SK-MEL-5 (cell line): ENCODE measurements around the gene TNFRSF6B. TPM values are rescaled to one million over a fixed set of nuclear protein-coding genes. Genes with fewer than 3 reads are reported as not detected.
"Not testable (repeated sequence)": the region's sequence is repeated elsewhere in the genome, so short reads cannot be mapped to it uniquely, and the experiment has no call there.

Source experiments
- DNase-seq: peaks from one replicate; pipeline ENCODE4 v3.0.0-alpha.2; 2016; ENCODE audit warnings: low read depth, low spot score
- in situ Hi-C: cut with HindIII; loops from 2 replicates; pipeline ENCODE4 v1.10.0; 2016; ENCODE audit warnings: low sequenced_read_pairs, high pct_unique_total_duplicates, low pct_unique_long_range_greater_than_20kb
- total RNA-seq: library from RNA; depleted of rRNA; stranded (reverse); fragments of >200 nt; shearing (Covaris generic); gene quantifications from 2 replicates; pipeline ENCODE4 v1.2.3, GENCODE V29; 2014

Gene TNFRSF6B
- total RNA-seq, 1 experiment from 2014 or later, result 1.5 TPM

DNA sequence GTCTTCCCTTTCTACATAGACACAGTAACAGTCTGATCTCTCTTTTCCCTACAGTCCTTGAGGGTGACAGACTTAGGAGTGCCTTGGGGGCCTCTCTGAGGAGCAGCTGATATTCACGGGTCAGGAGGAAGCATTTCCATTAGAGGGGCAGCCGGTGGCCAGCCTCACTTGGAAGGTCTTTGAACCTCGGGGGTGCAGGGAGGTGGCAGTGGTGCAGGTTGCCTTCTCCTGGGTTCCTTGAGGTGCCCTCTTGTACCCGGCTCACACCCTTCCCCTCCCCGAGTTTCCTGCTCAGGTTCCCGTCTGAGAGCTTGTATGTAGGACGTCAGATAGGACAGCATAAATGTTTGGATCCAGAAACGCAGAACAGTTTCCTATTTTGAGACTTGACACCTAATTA is 35.8 kb upstream of the TNFRSF6B start:
- in situ Hi-C loops, result no loop called here
- DNase-seq, result no peak

DNA sequence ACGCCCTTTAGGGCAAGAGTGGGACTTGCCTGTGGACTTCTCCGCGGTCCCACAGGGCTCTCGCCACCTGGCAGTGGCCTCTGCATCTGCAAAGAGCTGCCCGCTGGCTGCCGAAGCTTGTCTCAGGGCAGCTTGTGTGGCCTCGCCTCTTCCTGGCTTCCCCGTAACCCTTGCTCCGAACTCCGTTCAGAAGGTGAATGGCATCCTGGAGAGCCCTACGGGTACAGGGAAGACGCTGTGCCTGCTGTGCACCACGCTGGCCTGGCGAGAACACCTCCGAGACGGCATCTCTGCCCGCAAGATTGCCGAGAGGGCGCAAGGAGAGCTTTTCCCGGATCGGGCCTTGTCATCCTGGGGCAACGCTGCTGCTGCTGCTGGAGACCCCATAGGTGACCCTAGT is 35.3 kb upstream of the TNFRSF6B start:
- DNase-seq, result no peak
- in situ Hi-C loops, result no loop called here

DNA sequence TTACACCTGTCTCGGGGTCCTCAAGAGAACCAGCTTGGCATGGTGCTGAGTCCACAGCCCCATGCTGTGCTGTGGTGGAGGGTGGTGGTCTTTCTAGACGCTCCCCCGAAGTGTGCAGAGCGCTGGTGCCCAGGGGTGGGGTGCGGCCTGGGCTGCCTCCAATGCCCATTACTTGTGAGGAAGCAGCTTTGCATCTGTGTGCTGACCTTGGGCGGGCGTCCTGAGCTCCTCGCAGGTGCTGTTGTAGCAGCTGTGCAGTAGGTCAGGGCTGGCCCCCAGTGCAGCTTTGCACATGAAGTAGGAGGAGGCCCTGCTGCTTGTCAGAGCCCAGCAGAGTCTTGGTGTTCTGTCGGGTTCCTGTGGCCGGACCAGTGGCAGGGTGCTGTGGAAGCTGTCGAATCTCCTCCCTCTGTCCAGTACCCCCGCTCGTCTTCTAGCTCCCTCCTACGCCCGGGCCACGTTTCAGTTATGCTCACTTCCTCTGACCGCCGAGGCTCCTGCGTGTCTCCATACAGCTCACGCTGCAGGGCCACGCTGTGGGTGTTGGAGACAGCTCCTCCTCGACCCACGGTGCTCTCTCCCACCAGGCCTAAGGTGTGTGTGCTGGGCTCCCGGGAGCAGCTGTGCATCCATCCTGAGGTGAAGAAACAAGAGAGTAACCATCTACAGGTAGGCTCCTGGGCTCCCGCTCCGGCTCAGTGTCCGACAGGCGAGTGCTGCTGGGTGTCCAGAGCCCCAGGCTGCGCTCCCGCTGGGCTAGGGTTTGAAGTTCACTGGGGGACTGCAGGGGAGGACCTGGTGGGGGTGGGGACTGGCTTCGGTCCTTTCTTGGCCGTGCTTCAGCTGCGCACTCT is 34.3 kb upstream of the TNFRSF6B start:
- DNase-seq, result no peak
- in situ Hi-C loops, result no loop called here

DNA sequence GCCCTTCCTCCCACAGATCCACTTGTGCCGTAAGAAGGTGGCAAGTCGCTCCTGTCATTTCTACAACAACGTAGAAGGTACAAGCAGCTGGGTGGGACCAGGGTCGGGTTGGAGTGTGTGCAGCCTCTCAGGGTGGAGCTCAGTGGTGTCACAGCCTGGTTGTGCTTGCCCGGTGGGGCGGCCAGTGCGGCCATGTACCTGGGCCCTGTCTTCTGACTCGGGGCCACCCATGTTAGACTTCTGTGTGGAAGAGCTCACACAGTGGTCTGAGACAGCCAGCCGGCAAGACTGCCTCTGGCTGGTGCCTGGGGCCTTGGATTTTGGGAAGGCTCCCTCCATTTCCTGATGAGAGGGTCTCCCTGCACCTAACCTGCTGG is 33.7 kb upstream of the TNFRSF6B start:
- in situ Hi-C loops, result no loop called here
- DNase-seq, result no peak

DNA sequence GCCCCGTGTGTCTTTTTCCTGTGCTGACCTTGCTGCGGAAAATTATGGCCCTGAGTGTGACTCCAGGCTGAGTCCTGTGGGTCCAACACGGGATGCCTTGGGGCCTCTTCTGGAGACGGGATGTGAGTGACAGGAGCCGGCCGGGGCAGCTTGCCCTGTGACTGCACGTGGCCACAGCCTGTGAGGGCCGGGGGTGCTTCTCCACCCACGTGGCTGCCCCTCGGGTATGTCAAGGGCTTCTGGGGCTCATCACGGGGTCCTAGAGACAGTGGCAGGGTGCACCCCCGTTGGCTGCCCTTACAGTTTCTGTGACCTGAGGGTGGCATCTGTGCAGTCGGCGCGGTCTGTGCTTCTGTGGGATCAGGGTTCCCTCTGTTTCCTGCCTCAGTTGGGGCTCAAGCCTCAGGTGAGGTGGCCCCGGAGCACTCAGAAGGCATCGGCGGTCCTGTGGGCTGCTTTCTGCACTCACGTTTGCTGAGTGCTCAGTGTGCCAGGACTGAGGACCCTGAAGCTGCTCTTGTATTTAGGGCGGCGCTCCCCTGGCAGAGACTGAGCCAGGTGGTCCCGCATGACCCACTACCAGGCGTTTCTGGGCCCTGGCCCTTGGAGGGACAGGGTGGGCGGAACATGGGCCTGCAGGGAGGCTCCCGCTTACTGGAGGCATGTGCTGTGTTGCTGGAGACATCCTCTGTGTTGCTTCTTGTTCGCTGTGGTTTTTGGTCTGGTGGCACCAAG is 33.0 kb upstream of the TNFRSF6B start:
- DNase-seq, result no peak
- in situ Hi-C loops, result no loop called here

DNA sequence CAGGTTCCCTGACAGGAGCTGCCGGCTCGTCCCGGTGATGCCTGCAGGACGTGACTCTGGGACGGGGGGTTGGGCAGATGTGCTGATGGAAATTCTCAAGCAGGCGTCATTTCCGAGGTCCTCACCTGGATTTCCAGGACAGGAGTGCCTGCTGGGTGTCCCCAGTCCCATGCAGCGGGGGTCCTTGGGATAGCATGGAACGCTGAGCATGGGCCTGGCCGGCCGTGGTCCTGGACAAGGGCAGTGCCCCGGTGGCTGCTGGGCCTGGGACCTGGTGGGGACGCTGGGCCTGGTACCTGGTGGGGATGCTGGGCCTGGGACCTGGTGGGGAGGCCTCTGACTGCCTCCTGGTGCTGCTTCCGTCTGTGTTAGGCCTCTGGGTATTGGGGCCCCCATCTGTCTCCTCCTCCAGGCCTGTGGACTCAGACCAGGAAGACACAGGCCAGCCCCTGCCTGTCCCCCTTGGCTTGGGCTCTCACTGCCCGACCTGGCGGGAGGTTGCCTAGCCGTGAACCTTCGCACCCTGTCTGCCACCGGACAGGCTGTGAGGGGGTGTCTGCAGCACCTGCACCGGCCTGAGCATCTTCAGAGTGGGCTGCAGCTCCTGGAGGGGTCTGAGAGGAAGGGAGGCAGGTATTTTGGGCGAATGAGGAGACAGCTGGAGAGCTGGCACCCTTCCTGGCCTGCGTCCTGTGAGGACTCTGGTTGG is 32.2 kb upstream of the TNFRSF6B start:
- in situ Hi-C loops, result no loop called here
- DNase-seq, result no peak

DNA sequence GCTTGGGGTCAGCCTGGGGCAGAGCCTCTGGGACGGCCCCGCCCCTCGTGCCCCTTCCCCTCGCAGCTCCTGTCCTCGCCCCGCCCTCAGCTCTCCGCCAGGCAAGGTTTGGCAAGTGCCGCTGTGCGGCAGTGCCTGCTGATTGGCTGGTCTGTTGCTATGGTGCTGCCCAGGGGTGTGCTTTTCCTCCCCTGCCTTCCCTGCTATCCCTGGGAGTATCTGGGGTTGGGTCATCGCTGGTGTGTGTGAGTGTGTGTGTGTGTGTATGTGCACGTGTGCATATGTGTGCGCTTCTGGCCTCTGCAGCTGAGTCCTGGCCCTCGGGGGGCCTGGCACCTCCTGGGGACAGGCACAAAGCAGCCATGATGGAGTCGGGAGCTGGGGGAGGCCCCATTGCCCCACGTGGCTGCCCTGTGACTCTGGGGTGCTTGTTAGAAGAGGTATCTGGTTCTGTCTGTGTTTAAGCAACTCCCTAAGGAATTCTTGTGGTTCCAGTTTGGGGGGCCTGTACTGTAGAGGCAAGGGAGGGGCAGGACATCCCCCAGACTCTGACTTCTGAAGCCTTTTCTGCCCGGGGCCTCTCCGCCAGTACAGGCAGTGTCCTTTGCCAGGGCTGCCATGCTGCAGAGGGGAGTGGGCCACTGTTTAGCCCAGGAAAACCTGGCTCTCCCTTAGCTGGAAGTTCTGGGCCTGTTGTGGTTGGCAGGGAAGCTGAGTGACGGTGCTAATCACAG is 31.4 kb upstream of the TNFRSF6B start:
- in situ Hi-C loops, result no loop called here
- no peak for DNase-seq

DNA sequence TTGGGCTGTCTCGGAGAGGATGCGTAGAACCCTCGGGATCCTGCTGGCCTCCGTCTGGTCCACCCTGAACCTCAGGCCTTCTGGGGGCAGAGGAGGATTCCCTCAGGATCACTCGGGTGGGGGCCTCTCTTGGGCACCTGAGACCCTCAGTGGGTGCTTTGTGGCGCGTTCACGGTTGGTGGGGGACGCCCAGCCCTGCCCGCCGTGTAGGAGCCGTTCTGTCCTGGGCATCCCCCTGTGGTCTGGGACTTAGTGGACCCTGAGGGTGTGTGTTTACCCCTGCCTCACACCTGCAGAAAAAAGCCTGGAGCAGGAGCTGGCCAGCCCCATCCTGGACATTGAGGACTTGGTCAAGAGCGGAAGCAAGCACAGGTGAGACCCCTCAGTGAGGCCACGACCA is 30.7 kb upstream of the TNFRSF6B start:
- in situ Hi-C loops, result no loop called here
- DNase-seq, result no peak

DNA sequence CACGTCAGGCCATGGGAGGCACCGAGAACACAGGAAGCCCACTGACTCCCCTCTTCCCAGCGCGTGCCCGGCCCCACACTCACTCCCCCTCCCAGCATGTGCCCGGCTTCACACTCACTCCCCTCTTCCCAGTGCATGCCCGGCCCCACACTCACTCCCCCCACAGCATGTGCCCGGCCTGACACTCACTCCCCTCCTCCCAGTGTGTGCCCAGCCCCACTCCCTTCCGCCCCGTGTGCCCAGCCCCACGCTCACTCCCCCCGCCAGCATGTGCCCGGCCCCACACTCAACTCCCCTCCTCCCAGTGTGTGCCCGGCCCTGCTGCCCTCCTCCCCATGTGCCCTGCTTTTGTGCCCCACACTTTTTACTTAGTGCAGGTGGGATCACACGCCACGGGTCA is 28.6 kb upstream of the TNFRSF6B start:
- DNase-seq, result no peak

DNA sequence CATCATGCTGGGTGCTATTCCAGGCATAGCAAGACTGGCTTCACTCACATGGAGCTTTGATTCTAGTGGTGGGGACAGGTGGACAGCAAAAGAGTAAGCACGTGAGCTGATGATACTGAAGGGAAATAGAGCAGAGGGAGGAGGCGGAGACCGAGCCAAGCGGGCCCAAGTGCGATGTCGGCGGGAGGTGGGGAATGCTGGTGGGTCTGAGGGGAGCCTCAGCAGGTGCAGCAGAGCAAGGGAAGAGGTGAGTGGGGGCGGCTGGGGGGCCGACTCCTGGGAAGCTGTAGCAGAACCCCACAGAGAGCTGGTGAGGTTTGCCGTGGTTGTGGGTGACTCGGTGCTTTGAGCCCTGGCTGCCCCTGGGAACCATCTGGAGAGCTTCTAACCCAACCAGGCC is 28.1 kb upstream of the TNFRSF6B start:
- DNase-seq, result no peak
- in situ Hi-C loops, result no loop called here

More for the DNA sequence above, 28.6 kb upstream of the TNFRSF6B start:
- in situ Hi-C loops, result no loop called here

DNA sequence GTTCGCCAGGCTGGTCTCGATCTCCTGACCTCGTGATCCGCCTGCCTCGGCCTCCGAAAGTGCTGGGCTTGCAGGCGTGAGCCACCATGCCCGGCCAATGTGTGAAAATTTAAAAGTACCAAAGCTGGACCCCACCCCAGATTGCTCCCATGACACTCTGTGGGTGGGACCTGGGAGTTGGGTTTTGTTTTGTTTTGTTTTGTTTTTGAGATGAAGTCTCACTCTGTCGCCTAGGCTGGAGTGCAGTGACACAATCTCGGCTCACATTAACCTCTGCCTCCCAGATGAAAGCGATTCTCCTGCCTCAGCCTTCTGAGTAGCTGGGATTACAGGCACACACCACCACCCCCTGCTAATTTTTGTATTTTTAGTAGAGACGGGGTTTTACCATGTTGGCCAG is 24.8 kb upstream of the TNFRSF6B start:
- in situ Hi-C loops, DNase-seq: not testable (repeated sequence)

DNA sequence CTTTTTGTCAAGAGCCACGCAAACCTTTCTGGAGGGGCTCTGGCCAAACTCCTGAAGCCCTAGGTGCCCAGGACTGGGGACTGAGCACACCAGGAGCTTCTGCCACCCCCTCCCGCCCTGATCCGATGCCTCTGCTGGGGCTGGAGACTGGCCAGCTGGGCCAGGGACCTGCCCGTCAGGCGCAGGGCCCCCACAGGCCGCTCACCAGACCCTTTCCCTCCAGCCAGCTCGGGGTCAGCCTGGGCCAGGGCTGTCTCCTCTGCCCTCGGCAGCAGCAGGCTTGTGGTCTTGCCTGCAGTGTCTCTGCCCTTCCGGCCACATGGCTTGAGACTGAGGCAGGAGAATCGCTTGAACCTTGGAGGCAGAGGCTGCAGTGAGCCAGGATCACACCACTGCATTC is 23.8 kb upstream of the TNFRSF6B start:
- in situ Hi-C loops, result no loop called here
- no peak for DNase-seq

DNA sequence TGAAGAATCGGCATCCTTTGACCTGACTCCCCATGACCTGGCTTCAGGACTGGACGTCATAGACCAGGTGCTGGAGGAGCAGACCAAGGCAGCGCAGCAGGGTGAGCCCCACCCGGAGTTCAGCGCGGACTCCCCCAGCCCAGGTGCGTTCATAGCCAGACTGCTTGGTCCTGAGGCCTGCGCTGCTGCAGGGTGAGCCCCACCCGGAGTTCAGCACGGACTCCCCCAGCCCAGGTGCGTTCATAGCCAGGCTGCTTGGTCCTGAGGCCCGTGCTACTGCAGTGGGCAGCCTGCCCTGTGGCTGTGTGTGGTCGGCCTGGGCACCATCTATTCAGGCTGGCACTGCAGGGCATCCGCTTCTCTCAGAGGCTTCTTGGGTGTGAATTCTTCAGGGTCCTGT is 22.5 kb upstream of the TNFRSF6B start:
- DNase-seq, result no peak
- in situ Hi-C loops, result no loop called here

DNA sequence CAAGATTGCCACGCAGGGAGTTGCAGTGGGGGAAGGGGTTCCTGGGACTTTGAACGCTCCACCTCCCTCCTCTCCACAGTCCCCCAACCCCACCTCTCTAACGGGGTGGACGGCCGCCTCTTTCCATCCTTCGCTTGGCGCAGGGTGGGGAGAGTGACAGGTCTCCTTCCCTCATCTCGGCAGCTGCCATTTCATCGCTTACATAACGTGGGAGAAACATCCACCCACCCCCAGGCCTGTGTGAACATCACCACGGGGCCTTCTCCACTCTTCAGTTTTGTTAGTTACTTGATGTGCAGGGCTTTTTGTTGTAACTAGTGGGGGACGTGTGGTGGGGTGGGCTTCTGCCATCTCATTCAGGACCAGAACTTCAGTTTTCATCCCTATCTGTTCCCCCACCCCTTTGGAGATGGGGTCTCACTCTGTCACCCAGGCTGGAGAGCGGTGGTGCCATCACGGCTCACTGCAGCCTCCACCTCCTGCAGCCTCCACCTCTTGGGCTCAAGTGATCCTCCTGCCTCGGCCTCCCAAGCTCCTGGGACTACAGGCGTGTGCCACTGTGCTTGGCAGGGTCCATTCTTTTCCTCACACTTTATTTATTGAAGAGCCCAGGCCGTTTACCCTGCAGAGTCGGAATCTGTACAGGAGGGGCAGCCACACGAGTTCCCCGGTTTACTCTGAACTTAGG is 20.6 kb upstream of the TNFRSF6B start:
- in situ Hi-C loops, result no loop called here
- no peak for DNase-seq

DNA sequence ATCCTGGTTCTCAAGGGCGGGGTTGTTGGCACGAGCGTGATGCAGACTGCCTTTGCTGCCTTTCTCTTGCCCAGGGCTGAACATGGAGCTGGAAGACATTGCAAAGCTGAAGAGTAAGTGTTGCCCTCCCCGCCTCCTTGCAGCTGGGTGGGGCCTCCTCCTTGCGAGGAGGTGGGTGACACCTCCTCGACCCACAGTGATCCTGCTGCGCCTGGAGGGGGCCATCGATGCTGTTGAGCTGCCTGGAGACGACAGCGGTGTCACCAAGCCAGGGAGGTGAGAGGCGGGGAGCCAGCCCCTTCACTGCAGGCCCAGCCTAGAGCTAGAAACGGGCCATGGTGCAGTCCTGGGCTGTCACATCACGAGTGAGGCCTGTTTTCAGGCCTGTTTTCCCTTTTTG is 18.4 kb upstream of the TNFRSF6B start:
- no peak for DNase-seq
- in situ Hi-C loops, result no loop called here

DNA sequence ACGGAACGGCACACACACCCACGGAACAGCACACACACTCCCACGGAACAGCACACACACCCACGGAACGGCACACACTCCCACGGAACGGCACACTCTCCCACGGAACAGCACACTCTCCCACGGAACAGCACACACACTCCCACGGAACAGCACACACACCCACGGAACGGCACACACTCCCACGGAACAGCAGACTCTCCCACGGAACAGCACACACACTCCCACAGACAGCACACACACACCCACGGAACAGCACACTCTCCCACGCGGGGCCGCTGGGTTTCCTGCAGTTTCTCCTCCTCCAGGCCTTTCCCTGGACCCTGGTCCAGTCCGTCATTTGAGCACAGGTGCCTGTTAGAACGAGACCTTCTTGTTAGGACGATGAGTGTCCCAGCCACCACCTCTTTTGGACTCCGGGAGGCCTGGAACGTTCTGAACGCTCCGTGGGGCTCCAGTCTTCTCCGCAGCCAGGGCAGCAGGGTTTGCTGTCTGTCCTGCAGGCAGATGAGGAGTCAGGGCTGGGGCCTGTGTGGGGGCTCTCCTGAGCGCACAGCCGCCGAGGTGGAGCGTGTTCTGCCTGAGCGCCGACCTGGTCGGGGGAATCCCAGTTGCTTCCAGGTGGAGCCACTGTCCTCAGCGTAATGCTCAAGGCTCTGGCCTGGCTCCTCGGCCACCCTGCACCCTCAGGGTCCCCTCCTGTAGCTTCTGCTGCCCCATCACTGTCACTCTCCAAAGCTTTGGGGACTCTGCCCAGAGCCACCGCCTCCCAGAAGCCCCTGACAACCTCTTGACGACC is 17.6 kb upstream of the TNFRSF6B start:
- in situ Hi-C loops, result no loop called here
- DNase-seq, result no peak
